Middle frontal gyrus (tissue), 1 donor: ENCODE data around the gene GPN1.
"Not testable (repeated sequence)": the region's sequence is repeated elsewhere in the genome, so short reads cannot be mapped to it uniquely, and the experiment has no call there.

ENCODE experiments used
- DNase-seq: peaks from one replicate; pipeline ENCODE4 v3.0.0-alpha.2; 2015; ENCODE audit warnings: low spot score; ENCODE audit errors: extremely low spot score

GPN1 gene

DNA sequence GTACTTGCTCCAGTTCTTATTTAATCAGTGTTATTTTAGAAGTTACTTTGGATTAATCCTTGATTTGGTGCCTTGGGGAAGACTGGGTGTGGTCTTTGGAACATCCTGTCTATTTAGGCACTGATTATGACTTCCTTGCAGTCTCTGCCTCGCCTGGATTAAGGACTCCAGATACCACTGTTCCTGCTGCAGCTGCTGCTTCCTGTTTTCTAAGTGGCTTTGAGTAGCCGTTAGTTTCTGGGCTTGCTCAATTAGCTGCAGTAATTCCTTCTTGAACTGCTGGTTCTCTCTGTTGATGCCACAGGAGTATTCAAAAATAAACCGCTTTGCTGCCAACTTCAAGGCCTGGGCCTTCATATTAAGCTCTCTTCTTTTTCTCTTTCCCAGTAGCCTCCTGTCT lies 1.9 kb upstream of the GPN1 start:
- not testable (repeated sequence) for DNase-seq

DNA sequence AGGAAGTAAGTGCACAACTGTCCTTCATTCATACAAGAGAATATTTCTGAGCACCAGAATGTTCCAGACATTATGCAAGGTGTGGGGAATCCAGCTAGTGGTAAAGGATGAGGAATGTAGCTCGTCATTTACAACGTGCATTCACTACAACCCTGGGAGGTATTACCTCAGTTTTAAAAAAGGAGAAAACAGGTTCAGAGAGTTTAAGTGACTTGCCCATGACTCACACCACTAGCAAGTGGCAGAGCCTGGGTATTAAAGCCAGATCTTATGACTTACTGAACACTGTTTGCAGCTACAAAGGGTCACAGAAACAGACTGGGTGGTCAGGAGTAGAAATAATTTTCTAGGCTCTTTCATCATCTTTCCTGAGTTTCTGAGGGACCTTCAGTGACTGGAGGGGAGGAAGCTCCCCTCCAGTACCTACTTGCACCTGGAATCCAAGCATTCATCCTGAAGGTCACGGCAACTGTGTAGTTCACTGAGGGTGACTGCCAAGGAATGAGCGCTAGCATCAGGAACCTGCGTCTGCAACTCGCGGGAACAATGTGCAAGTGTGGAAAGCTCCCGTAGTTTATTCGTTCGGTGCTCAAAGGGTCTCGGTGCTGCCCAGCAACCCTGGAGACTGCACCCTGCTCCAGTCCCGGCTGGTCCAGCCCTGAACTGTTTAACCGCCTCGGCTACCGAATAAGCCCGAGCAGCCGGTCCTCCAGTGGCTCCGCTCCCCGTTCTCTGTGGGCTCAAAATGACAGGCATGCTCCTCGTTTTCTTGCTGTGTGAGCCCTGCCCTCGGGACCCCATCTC lies 685 bp upstream of the GPN1 start:
- no peak for DNase-seq

DNA sequence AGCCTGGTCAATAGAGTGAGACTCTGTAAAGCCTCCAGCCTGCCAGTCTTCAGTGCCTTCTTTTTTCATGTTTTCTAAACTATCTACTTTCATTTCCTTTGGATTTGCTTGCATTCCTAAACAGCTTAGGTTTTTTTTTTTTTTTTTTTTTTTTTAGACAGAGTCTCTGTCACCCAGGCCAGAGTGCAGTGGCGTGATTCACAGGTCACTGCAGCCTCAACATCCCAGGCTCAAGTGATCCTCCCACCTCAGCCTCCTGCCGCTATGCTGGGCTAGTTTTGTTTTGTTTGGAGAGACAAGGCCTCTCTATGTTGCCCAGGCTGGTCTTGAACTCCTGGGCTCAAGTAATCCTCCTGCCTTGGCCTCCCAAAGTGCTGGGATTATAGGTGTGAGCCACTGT lies 1.4 kb downstream of the GPN1 start:
- DNase-seq: not testable (repeated sequence)

DNA sequence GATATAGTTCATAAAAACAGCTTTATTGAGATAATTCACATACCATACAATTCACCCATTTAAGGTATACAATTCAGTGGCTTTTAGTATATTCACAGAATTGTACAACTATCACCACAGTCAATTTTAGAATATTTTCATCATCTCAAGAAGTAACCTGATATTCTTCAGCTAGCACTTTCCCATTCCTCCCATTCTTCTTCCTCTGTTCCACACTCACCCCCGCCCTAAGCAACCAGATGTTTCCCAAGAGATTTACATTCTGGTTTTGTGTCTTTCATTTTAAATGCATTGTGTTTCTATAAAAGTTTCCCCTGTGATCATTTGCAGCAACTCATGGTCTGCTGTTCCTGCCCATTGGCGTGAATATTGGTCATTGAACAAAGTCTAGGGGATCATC lies 5.4 kb downstream of the GPN1 start:
- no peak for DNase-seq

DNA sequence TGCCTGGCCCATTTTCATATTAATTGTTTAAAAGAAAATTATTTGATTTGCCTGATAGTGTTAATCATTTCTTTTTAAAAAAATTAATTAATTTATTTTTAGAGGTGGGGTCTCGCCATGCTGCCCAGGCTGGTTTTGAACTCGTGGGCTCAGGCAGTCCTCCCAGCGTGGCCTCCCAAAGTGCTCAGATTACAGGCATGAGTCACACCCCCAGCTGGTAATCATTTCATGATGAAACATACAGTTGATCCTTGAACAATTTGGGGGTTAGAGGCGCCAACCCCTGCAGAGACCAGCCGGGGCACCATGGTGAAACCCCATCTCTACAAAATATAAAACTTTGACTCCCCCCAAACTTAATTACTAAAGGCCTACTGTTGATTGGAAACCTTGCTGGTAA lies 7.9 kb downstream of the GPN1 start:
- no peak for DNase-seq

DNA sequence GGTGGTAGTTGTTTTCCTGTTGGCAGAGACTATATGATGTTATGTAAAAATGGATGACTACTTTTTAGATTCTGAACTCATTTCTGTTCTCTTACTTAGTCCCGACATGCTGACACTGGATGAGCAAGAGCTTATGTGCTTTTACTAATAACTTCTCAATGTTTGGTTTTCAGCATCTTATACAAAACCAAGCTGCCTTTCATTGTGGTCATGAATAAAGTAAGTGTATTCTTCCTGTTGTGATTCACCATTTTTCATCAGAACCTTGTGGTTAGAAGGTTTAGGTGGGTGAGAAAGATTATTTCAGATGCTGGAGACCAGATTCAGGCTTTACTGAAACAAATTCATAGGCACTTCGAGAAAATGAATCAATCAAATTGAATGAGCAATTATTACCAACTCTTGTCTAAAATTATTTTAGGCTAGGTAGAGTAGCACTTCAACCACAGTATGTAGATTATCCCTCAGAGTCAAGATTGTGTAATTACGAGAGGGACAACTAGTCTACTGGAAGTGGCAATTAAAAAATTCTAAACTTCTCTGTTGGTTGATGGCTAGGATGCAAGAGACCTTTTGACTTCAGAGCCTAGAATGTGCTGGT lies 9.3 kb downstream of the GPN1 start:
- no peak for DNase-seq

DNA sequence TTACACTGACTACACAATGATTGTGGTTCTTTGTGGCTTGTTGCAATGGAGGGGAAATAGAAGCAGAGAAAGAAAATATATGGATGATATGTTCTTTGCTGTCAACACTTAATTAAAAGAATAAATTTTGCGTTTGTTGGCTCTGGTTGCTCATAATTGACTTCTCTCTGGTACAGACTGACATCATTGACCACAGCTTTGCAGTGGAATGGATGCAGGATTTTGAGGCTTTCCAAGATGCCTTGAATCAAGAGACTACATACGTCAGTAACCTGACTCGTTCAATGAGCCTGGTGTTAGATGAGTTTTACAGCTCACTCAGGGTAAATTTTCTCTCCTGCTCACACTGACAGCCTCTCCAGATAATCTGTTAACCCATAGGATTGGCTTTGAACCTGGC lies 9.9 kb downstream of the GPN1 start:
- DNase-seq: no peak

DNA sequence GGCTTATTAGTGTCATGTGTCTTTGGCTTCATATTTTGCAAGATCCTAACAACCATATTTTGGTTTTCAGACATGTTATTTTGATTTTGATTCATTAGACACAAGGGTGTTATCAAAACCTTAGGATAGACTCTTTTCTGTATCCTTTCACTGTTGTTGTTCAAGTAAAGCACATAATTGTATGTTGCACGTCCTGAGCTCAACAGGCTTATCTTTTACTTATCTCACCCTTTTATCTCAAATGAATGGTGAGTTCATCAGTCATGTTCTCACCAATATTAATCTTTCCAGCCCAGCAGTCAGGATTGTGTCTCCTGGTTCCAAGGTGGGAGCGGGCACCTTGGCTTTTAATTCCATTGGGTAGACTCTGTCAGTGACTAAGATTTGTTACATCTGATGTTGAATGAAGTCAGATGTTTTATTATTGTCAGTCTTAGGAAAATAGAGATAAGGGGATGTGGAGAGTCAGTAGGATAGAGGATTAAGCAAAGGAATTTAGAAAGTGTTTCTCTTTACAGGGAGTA lies 11.9 kb downstream of the GPN1 start:
- DNase-seq: no peak

DNA sequence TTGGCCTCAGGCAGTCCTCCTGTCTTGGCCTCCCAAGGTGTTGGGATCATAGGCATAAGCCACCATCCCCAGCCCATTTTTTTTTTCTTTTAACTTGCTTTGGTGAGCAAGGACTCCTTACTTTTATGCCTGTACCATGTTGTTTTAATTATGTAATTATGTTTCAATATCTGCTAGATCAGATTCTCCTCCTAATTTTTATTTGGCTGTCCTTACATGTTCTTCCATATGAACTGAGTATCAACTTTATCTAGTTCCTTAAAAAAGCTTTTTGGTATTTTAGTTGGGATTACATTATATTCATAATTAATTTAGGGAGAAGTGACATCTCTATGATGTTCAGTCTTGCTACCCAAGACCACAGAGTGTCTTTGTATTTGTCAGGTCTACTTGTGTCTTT lies 16.3 kb downstream of the GPN1 start:
- DNase-seq: no peak

DNA sequence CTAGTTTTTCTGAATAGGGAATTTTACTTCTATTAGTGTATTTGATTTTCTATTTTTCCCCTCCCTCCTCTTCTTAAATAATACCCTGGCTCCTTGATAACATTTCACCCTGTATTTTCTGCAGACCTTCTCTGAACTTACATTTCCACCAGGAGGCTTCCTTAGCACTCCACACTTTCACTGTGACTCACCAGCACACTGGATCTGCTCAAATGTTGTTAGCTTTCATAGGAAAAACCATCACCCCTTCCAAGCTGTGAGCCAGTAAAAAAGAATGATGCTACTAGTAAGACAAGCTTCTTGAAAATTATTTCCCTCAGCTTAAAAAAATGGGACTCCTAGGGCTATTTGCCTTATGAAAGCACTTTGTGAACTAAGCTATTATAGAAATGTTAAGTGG lies 18.4 kb downstream of the GPN1 start:
- no peak for DNase-seq

DNA sequence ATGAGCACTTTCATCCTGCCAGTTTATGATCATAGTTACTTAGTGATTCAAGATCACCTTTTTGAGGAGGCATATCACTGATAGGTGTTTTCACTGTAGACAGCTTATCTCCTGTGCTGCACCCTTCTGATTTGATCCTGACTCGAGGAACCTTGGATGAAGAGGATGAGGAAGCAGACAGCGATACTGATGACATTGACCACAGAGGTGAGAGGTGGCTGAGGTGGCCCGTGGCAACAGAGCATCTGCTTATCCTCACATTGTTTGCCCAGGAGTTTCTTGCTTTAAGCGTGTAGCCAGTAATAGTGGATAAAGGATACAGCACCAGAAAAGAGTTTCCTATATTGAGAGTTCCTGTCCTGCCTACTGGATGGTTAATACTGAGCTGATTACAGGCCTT lies 18.9 kb downstream of the GPN1 start:
- DNase-seq: no peak

DNA sequence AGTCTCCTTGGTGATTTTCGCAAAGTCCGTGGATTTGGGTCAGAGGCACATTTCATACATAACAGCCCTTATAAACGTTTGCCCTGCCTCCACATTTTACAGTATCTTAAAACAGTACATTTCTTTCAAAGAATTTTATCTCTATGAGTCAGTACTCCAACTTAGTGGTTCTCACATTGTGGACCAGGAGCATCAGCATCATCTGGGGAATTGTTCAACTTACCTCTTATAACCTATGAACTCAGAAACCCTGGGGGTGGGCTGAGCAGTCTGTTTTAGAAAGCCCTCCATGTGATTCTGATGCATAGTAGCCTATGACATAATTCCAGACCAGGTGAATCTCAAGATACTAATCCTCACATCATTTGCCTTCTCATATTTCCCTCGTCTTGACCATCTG lies 22.2 kb downstream of the GPN1 start:
- no peak for DNase-seq

DNA sequence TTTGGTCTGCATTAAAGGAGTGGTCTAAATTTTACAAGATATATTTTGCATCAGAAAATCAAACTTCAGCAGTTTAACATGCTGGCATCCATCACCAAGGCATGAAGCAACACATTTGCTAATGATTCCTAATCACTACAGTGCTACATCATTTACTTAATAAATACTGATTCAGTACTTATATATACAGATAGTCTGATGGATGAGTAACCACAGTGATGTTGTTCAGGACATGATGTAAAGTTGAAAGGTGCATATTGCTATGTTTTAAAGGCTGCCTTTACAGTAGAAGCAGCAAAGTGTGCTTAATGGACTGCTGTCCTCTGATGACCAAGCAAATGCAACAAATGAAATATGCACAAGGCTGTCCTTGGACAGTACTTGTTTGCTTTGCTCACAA lies 23.5 kb downstream of the GPN1 start:
- no peak for DNase-seq

DNA sequence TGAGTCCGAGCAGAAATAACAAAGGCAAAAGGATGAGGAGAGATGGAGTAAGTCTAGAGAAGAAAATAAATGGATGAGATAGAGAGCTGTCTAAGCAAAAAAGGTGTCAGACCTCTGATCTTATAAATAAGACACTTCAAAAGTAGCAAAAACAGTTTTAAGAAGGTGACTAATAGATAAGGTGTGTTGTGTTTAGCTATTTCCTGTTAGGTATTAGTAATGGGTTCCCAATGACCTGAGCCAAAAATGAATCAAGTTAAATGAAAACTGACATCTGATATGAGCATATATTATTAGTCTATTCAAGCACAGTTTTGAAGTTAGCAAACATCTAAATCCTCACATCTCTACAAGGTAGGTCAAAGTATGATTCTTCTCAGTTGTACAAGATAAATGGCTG lies 23.9 kb downstream of the GPN1 start:
- DNase-seq: no peak

DNA sequence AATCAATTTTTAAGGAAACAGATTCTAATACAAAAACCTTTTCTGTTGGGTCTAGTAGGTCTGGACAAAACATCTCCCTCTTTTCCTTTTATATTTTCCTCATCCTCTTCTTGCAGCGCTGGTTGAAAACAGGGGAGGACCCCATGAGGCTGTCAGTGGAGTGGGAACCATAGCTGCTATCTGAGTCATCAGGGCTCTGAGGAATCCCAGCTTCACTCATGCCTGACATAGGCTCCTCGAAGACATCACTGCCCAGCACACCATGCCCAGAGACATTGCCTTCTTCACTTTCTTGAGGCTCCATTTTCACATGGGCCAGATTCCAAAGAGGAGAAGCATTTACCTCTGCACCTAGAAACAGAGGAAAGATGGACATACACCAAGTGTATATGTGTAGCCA lies 24.5 kb downstream of the GPN1 start:
- no peak for DNase-seq

DNA sequence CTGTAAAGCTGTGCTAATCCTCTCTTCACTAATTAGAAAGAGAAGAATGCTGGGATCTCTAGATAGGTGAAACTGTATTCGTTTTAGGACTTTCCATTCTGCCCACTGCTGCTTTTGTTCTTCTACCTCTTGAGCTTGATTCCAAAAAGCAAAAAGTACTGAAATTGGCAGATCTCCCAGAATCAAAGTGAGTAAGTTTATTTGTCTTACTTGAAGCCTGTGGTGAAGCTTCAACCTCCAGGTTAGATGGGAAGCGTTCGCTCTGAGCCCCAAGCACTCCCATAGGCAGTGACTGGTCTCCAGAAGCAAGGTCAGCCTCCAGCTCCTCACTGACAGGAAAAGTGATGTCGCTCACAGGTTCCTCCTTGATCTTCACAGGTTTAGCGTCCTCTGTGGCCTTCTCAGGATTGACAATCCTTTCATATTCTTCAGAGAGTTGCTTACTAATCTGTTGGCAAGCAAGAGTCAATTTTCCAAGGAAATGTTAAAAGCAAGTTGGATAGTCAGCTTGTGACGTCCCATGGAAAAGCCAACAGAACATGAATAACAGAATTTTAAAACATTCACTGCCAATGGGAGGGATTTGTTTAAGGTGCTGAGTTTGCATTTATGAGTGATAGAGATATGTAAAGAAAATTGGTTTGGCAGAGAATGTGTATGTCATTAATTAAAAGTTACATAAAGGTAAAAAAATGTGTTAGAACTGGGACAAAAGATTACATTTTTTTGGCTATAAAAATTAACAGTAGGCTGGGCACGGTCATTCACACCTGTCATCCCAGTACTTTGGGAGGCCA lies 26.5 kb downstream of the GPN1 start:
- DNase-seq: no peak

DNA sequence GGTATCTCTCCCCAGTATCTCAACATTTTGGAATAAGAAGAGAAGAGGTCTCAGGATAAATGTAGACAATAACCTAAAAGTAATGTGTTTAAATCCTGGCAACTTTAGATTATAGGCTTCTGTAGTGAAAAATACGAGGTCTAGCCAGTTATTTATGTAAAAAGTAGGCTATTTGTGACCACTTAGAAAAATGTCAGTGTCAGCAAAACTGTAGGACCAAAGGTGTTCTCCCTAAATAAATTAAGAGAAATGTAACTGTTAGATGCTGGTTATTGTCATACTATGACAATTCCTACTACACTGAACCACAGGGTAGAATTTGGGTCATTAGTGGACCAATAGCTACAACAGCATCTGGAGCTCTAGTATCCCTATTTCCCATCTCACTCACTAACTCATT lies 32.5 kb downstream of the GPN1 start:
- no peak for DNase-seq

DNA sequence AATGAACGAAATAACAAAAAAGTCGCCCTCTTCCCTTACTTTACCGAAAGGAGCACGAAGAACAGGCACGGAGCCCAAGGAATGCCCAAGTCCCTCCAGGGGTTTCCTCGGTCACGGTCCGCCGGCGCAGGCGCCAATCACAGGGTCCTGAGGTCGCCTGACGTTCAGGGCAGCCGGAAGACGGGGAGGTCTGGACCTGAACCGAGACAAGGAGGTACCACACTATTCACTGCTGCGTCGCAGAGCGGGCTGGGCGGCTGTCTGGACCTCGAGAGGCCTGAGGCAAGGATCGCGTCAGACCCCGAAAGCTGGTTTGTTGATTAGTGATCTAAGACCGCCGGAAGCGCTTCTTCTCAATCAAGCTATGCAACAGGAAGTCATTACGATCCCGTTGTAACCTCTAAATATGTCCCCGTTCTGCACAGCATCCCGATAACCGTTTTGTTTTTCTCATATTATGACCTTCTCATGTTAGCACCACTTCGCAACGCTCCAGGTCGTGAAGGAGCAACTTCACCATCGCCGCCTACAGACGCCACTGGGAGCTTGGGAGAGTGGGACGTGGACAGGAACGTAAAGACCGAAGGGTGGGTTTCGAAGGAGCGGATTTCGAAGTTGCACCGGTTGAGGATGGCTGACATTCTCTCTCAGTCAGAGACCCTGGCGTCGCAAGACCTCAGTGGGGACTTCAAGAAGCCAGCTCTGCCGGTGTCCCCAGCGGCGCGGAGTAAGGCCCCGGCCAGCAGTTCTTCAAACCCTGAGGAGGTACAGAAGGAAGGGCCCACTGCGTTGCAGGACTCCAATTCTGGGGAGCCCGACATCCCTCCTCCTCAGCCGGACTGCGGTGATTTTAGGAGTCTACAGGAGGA lies 34.7 kb downstream of the GPN1 start, which contains the start of the genes SLC4A1AP and SUPT7L:
Gene SLC4A1AP, plus strand, starts transcription at position 605 of the 869 bp plus-strand sequence. Its CDS starts 26 bp downstream, at position 631.
Gene SUPT7L, minus strand, starts transcription at position 330 of the 869 bp plus-strand sequence. CDS start 1,422 bp downstream, outside the sequence.
- DNase-seq: peak; percentile 69

DNA sequence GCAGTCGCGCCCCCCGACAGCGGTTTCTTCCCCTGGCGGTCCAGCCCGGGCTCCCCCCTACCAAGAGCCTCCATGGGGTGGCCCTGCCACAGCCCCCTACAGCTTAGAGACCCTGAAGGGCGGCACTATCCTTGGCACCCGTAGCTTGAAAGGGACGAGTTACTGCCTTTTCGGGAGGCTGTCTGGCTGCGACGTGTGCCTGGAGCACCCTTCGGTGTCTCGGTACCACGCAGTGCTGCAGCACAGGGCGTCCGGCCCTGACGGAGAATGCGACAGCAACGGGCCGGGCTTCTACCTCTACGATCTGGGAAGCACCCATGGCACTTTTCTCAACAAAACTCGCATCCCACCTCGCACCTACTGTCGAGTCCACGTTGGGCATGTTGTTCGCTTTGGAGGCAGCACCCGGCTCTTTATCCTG lies 35.3 kb downstream of the GPN1 start:
- DNase-seq: no peak

DNA sequence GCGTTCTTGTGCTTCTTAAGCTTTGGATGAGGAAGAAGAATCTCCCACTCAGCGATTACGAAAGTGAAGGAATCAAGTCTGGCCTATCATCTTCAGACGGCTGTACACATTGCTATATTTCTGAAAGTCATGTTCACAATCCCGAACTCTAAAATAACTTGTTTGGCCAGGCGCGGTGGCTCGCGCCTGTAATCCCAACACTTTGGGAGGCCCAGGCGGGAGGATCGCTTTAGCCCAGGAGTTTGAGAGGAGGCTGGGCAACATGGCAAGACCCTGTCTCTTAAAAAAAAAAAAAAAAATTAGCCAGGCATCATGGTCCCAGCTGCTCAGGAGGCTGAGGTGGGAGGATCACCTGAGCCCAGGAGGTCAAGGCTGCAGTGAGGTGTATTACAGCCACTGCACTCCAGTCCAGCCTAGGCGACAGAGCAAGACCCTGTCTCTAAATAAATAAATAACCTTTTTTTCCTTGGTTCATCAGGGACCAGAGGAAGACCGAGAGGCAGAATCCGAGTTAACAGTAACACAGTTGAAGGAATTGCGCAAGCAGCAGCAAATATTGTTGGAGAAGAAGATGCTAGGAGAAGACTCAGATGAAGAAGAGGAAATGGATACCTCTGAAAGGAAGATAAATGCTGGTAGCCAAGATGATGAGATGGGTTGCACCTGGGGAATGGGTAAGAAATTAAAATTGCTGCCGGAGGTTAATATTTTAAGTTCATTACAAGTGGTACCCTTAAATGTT lies 35.9 kb downstream of the GPN1 start:
- no peak for DNase-seq
